Smooth muscle cell (in vitro differentiated cells): Measurements from ENCODE around the gene TEAD4. TPM values are rescaled to one million over a fixed set of nuclear protein-coding genes. Genes with fewer than 3 reads are reported as not detected.

ENCODE experiments used
- DNase-seq: peaks from one replicate; lab custom pipeline; 2025; ENCODE audit not compliant: unreplicated experiment; lab: John Stamatoyannopoulos, UW
- H2AFZ ChIP-seq: fragments of 200-600 bp; sonication (generic); 2 replicates; pipeline ENCODE4 v1.6.0; 2016; ENCODE audit warnings: antibody characterized with exemption, low read depth, mild to moderate bottlenecking
- H3F3A ChIP-seq: fragments of 200-600 bp; sonication (generic); 2 replicates; pipeline ENCODE4 v1.6.0; 2017; ENCODE audit warnings: antibody characterized with exemption, low read depth
- H3K27ac ChIP-seq: fragments of 200-600 bp; sonication (generic); 2 replicates; pipeline ENCODE4 v1.5.1; 2016; ENCODE audit warnings: low read depth, mild to moderate bottlenecking
- H3K27me3 ChIP-seq: fragments of 200-600 bp; sonication (generic); 2 replicates; pipeline ENCODE4 v1.6.1; 2016; ENCODE audit warnings: low read depth, mild to moderate bottlenecking
- H3K36me3 ChIP-seq: fragments of 200-600 bp; sonication (generic); 2 replicates; pipeline ENCODE4 v1.5.1; 2016; ENCODE audit warnings: low read depth
- H3K4me1 ChIP-seq: fragments of 200-600 bp; sonication (generic); 2 replicates; pipeline ENCODE4 v1.5.1; 2016; ENCODE audit warnings: low read depth
- H3K4me2 ChIP-seq: fragments of 200-600 bp; sonication (generic); 2 replicates; pipeline ENCODE4 v1.6.0; 2016; ENCODE audit warnings: mild to moderate bottlenecking
- H3K4me3 ChIP-seq: fragments of 200-600 bp; sonication (generic); 2 replicates; pipeline ENCODE4 v1.5.1; 2016; ENCODE audit warnings: mild to moderate bottlenecking
- H3K79me2 ChIP-seq: fragments of 200-600 bp; sonication (generic); 2 replicates; pipeline ENCODE4 v1.6.0; 2016; ENCODE audit warnings: low read depth, mild to moderate bottlenecking
- H3K9ac ChIP-seq: fragments of 200-600 bp; sonication (generic); 2 replicates; pipeline ENCODE4 v1.6.0; 2016; ENCODE audit warnings: low read depth
- H3K9me3 ChIP-seq: fragments of 200-600 bp; sonication (generic); replicated peaks from 2 replicates; pipeline ENCODE4 v1.5.1; 2016; ENCODE audit warnings: low read depth
- H4K20me1 ChIP-seq: fragments of 200-600 bp; sonication (generic); 2 replicates; pipeline ENCODE4 v1.6.0; 2016; ENCODE audit warnings: low read depth
- WGBS: methylation state at CpG from one replicate; pipeline ENCODE4 v1.1.7; 2016; ENCODE audit warnings: low lambda C conversion rate; 5-methylcytosine and 5-hydroxymethylcytosine counted together
- polyA plus RNA-seq: library from polyadenylated mRNA; unstranded; fragments of >200 nt; fragmentation: Nextera tagmentation; extraction: Ambion mirVana; gene quantifications from 2 replicates; pipeline ENCODE4 v1.2.1, GENCODE V29; 2016
- total RNA-seq: library from RNA; depleted of rRNA; stranded (reverse); fragments of >200 nt; gene quantifications from 2 replicates; pipeline ENCODE4 v1.2.3, GENCODE V29; 2014
- TF ChIP-seq, protein P1 (sequence below): fragments of 200-600 bp; sonication (generic); IDR thresholded peaks from 2 replicates; pipeline ENCODE4 v1.5.1; 2017; ENCODE audit warnings: borderline replicate concordance, mild to moderate bottlenecking, antibody characterized with exemption; ENCODE audit not compliant: insufficient read depth, poor library complexity, severe bottlenecking

The TEAD4 gene
- total and polyA plus RNA-seq, 2 experiments from 2014 or later, result 12.0 to 14.3 TPM

DNA sequence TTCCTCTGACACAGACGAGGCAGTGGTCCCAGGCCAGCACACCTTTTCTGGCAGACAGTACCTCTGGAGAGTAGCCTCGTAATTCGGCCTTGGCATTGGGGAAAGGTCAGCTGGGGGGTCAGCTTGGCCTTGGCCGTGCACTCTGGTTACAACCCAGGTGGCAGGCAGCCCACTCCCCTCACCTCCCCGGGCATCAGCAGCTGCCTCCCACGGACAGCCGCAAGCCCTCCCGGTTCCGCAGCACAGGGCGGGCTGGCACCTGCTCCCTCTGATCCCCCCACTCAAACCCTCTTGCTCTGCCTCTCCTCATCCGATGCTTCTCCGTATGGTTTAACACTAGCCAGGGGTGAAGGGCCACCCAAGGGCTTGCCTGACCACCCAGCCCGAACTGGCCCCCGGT, 50.6 kb downstream of the TEAD4 start:
- TF ChIP-seq, protein P1, sequence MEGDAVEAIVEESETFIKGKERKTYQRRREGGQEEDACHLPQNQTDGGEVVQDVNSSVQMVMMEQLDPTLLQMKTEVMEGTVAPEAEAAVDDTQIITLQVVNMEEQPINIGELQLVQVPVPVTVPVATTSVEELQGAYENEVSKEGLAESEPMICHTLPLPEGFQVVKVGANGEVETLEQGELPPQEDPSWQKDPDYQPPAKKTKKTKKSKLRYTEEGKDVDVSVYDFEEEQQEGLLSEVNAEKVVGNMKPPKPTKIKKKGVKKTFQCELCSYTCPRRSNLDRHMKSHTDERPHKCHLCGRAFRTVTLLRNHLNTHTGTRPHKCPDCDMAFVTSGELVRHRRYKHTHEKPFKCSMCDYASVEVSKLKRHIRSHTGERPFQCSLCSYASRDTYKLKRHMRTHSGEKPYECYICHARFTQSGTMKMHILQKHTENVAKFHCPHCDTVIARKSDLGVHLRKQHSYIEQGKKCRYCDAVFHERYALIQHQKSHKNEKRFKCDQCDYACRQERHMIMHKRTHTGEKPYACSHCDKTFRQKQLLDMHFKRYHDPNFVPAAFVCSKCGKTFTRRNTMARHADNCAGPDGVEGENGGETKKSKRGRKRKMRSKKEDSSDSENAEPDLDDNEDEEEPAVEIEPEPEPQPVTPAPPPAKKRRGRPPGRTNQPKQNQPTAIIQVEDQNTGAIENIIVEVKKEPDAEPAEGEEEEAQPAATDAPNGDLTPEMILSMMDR, result no peak
- H3K9me3 ChIP-seq, result no peaks in the 10 kb centered on the region
- H3K36me3 ChIP-seq, result no peaks in the 10 kb centered on the region
- no peak overlapping the region for H2AFZ ChIP-seq
- no peak for DNase-seq
- no peak overlapping the region for H3K27ac ChIP-seq
- H3K4me3 ChIP-seq, result no peak overlapping the region
- H3K4me2 ChIP-seq, result no peak overlapping the region
- H4K20me1 ChIP-seq, result no peaks in the 10 kb centered on the region
- H3K9ac ChIP-seq, result no peak overlapping the region
- no peaks in the 10 kb centered on the region for H3F3A ChIP-seq
- H3K79me2 ChIP-seq, result no peaks in the 10 kb centered on the region
- H3K27me3 ChIP-seq, result no peaks in the 10 kb centered on the region
- WGBS, result 94% methylated on average over 14 of the region's 14 CpGs
- no peaks in the 10 kb centered on the region for H3K4me1 ChIP-seq

DNA sequence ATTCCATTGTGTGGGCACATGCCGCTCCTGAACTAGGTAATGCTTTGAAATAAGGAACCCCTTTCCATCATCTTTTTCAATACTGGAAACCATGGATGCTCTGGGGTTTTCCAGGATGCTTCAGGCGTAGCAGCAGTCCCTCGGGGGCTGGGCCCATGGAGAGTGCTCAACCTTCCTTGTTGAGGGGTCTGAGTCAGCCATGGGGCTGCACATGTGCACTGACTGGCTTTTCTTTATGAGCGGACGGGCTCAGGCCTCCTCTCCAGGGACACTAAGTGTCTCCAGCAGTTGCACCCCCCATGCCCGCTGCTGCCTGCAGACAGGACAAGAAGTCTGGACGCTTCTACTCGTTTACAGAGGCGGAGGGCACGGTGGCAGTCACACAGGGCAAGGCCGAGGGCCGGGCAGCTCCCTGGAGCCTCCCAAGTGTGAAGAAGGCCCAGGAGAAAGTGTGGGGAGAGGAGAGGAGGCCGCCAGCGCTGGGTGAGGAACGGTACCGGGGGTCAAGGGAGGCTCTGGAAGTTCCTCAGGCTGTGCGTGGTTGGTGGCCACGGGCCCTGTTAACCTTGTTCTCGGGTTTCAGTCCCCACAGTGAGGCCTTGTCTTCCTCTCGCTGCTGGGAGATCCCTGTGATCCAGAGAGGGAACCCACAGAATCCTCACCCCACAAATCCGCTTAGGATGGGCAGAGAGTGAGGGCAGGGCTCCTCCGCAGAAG, 51.2 kb downstream of the TEAD4 start:
- no peak for DNase-seq
- Histone ChIP-seq H2AFZ (no peak overlapping the region), H3K27me3 (no peaks in the 10 kb centered on the region), H3K9ac (no peak overlapping the region), H3K4me2 (no peak overlapping the region), H3K27ac (no peak overlapping the region), H3K79me2 (no peaks in the 10 kb centered on the region), H3K36me3 (no peaks in the 10 kb centered on the region), H3K4me3 (no peak overlapping the region), H3K4me1 (no peaks in the 10 kb centered on the region), H3F3A (no peaks in the 10 kb centered on the region), H4K20me1 (no peaks in the 10 kb centered on the region), H3K9me3 (no peaks in the 10 kb centered on the region)
- TF ChIP-seq, protein P1, result no peak
- WGBS, result 87% methylated on average over 22 of the region's 22 CpGs

DNA sequence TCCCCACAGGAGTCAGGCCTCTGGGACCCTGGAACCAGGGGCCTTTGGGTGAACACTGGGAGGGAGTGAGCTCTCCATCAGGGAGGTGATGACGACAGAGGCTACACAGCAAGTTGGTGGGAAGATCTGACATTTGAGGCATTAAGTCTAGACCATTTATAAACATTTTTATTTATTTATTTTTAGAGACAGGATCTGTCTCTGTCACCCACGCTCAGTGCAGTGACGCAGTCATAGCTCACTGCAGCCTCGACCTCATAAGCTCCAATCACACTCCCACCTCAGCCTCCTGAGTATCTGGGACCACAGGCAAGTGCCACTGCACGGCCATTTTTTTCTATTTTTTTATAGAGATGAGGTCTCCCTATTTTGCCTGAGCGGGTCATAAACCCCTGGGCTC, 53.6 kb downstream of the TEAD4 start:
- peak overlapping the region; percentile 32 for H3K9ac ChIP-seq
- no peaks in the 10 kb centered on the region for H3K36me3 ChIP-seq
- H4K20me1 ChIP-seq, result no peaks in the 10 kb centered on the region
- TF ChIP-seq, protein P1, result no peak
- 49% methylated on average over 6 of the region's 6 CpGs for WGBS
- H3F3A ChIP-seq, result no peaks in the 10 kb centered on the region
- H3K27me3 ChIP-seq, result no peaks in the 10 kb centered on the region
- H3K9me3 ChIP-seq, result no peaks in the 10 kb centered on the region
- H3K79me2 ChIP-seq, result no peaks in the 10 kb centered on the region
- no peak for DNase-seq
- H3K27ac ChIP-seq, result peak overlapping the region; percentile 82
- no peaks in the 10 kb centered on the region for H3K4me1 ChIP-seq
- no peak overlapping the region for H3K4me2 ChIP-seq
- H3K4me3 ChIP-seq, result no peak overlapping the region
- no peak overlapping the region for H2AFZ ChIP-seq

DNA sequence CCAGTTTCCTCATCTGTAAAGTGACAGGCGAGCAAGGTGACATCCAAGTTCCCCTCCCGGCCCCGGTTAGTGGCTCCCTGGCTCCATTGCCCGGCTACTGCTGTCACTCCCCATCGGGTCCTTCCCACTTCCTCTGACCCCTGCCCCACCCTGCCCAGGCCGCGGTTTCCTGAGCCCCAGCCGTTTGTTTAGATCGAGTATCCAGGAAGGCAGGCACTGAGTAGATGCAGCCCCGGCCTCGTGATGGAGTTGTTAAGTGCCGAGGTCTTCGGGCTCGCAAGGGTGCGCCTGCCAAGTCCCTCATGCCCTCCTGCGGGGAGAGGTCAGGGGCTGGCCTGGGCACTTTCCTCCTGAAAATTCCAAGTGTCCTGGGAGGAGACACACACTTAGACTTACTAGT, 55.4 kb downstream of the TEAD4 start:
- Histone ChIP-seq H4K20me1 (no peaks in the 10 kb centered on the region), H3K4me2 (peak overlapping the region; percentile 59), H3K27ac (peak overlapping the region; percentile 82), H3K9me3 (no peaks in the 10 kb centered on the region), H2AFZ (no peak overlapping the region), H3K4me1 (no peaks in the 10 kb centered on the region), H3K9ac (peak overlapping the region; percentile 43), H3F3A (no peaks in the 10 kb centered on the region), H3K36me3 (no peaks in the 10 kb centered on the region), H3K79me2 (no peaks in the 10 kb centered on the region), H3K27me3 (no peaks in the 10 kb centered on the region), H3K4me3 (no peak overlapping the region)
- WGBS, result 93% methylated on average over 14 of the region's 16 CpGs
- TF ChIP-seq, protein P1, result no peak
- DNase-seq, result no peak
